SU-DHL-6 (cell line): ENCODE results near the gene SDK1.

Experiments
- H2AFZ ChIP-seq: fragments of 200-600 bp; sonication (generic); 2 replicates; pipeline ENCODE4 v1.6.1; 2014; ENCODE audit warnings: low read depth, mild to moderate bottlenecking, moderate library complexity, mixed read lengths, antibody characterized with exemption, low read length; ENCODE audit not compliant: severe bottlenecking
- H3F3A ChIP-seq: fragments of 200-600 bp; shearing (Covaris generic); 2 replicates; pipeline ENCODE4 v1.6.0; 2016; ENCODE audit warnings: antibody characterized with exemption, mild to moderate bottlenecking; ENCODE audit not compliant: insufficient read depth
- H3K27ac ChIP-seq: fragments of 200-600 bp; sonication (generic); 2 replicates; pipeline ENCODE4 v1.5.1; 2016; ENCODE audit warnings: low read depth, mild to moderate bottlenecking, low read length, moderate library complexity, mixed read lengths
- H3K27me3 ChIP-seq: fragments of 200-600 bp; sonication (generic), shearing (Covaris generic); 2 replicates; pipeline ENCODE4 v1.6.0; 2014; ENCODE audit warnings: mild to moderate bottlenecking, low read length
- H3K36me3 ChIP-seq: fragments of 200-600 bp; sonication (generic); 2 replicates; pipeline ENCODE4 v1.6.1; 2014; ENCODE audit warnings: mild to moderate bottlenecking, low read length, mixed read lengths
- H3K4me2 ChIP-seq: fragments of 300-600, 200-600 bp; shearing (Covaris generic), sonication (generic); 2 replicates; pipeline ENCODE4 v1.6.0; 2014; ENCODE audit warnings: low read length, low read depth, mild to moderate bottlenecking; ENCODE audit not compliant: poor library complexity, severe bottlenecking
- H3K4me3 ChIP-seq: fragments of 200-600 bp; sonication (generic); 2 replicates; pipeline ENCODE4 v1.5.1; 2014; ENCODE audit warnings: antibody characterized with exemption, low read length, mild to moderate bottlenecking, mixed read lengths; ENCODE audit not compliant: insufficient read depth, poor library complexity, severe bottlenecking
- H3K79me2 ChIP-seq: fragments of 200-600 bp; sonication (generic); 2 replicates; pipeline ENCODE4 v1.6.1; 2014; ENCODE audit warnings: mild to moderate bottlenecking, low read length, moderate library complexity; ENCODE audit not compliant: insufficient read depth
- H3K9ac ChIP-seq: fragments of 200-600 bp; sonication (generic); 2 replicates; pipeline ENCODE4 v1.7.0; 2014; ENCODE audit warnings: mild to moderate bottlenecking, low read length
- H3K9me2 ChIP-seq: fragments of 200-600 bp; sonication (generic); replicated peaks from 2 replicates; pipeline ENCODE4 v1.6.1; 2014; ENCODE audit warnings: low read length; ENCODE audit not compliant: insufficient read depth
- H3K9me3 ChIP-seq: fragments of 200-600 bp; sonication (generic); 2 replicates; pipeline ENCODE4 v1.6.1; 2014; ENCODE audit warnings: low read length, mixed read lengths; ENCODE audit not compliant: insufficient read depth
- H4K20me1 ChIP-seq: fragments of 200-600 bp; sonication (generic); 2 replicates; pipeline ENCODE4 v1.6.1; 2014; ENCODE audit warnings: low read depth, mild to moderate bottlenecking, antibody characterized with exemption, low read length, moderate library complexity, mixed read lengths
- EZH2phosphoT487 ChIP-seq: fragments of 200-600 bp; sonication (generic), shearing (Covaris generic); conservative IDR thresholded peaks from 2 replicates; pipeline ENCODE4 v1.6.1; 2018; ENCODE audit warnings: mild to moderate bottlenecking, antibody characterized with exemption, low read length, moderate library complexity, mixed read lengths
- TF ChIP-seq, protein P1 (sequence below): fragments of 200-600 bp; sonication (generic); IDR thresholded peaks from one replicate; pipeline ENCODE4 v1.5.1; 2017; ENCODE audit warnings: antibody characterized with exemption, mild to moderate bottlenecking, low read length, moderate library complexity; ENCODE audit not compliant: insufficient read depth, poor library complexity, severe bottlenecking

SDK1 gene

GRCh38 chr7:4273566-4274230 lies 972.6 kb downstream of the SDK1 start:
- Histone ChIP-seq H3F3A (no peaks in the 10 kb centered on the region), H3K27me3 (no peaks in the 10 kb centered on the region), H4K20me1 (no peaks in the 10 kb centered on the region), H2AFZ (no peak overlapping the region), H3K27ac (no peak overlapping the region), H3K4me3 (no peak overlapping the region), H3K79me2 (no peaks in the 10 kb centered on the region), H3K9me3 (no peaks in the 10 kb centered on the region), H3K4me2 (no peak overlapping the region), H3K36me3 (no peaks in the 10 kb centered on the region), H3K9ac (no peak overlapping the region), H3K9me2 (no peaks in the 10 kb centered on the region)
- TF ChIP-seq, protein P1, sequence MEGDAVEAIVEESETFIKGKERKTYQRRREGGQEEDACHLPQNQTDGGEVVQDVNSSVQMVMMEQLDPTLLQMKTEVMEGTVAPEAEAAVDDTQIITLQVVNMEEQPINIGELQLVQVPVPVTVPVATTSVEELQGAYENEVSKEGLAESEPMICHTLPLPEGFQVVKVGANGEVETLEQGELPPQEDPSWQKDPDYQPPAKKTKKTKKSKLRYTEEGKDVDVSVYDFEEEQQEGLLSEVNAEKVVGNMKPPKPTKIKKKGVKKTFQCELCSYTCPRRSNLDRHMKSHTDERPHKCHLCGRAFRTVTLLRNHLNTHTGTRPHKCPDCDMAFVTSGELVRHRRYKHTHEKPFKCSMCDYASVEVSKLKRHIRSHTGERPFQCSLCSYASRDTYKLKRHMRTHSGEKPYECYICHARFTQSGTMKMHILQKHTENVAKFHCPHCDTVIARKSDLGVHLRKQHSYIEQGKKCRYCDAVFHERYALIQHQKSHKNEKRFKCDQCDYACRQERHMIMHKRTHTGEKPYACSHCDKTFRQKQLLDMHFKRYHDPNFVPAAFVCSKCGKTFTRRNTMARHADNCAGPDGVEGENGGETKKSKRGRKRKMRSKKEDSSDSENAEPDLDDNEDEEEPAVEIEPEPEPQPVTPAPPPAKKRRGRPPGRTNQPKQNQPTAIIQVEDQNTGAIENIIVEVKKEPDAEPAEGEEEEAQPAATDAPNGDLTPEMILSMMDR = no peak
- TF ChIP-seq EZH2phosphoT487 = no peak

DNA sequence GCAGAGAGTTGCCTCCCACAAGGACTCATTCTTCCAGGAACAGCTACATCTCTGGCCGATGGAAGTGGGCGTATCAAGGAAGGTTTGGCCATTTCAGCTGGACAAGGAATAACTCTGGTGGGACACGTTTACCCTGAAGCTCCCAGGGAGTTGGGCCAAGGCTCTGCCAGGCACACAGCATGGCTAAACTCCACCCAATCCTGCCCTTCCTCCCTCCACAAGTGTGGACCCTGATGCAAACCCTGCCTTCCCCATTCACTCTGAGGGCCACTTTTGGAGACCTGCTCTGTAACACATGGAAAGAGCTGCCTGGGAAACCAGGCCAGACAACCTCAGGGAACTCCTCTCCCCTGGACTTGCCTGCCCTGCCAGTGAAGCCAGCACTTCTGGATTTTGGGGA lies 973.2 kb downstream of the SDK1 start:
- Histone ChIP-seq H3K9me3 (no peaks in the 10 kb centered on the region), H3K4me3 (no peak overlapping the region), H3K9ac (no peak overlapping the region), H3K27me3 (no peaks in the 10 kb centered on the region), H3F3A (no peaks in the 10 kb centered on the region), H2AFZ (no peak overlapping the region), H3K79me2 (no peaks in the 10 kb centered on the region), H3K4me2 (no peak overlapping the region), H3K36me3 (no peaks in the 10 kb centered on the region), H4K20me1 (no peaks in the 10 kb centered on the region), H3K9me2 (no peaks in the 10 kb centered on the region), H3K27ac (no peak overlapping the region)
- TF ChIP-seq, protein P1 = no peak
- no peak for TF ChIP-seq EZH2phosphoT487

DNA sequence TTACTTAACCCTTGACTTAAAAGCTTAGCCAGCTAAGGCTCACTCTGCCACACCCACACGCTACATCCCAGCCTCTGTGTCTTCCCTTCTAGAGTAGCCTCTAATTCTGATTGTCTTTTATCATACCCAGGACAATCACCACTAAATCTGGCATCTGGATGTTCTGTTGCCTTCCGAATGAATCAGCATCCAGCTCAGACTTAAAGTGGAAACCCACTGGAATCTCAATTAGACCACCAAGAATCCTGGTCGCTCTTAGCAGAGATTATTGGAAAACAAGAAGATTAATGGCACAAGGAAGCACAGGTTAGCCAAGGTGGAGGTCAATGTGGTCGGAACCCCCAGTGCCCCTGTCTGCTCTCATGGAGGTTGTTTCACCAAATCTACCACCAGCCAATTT lies 976.9 kb downstream of the SDK1 start:
- Histone ChIP-seq H3K9ac (no peak overlapping the region), H3K27me3 (no peaks in the 10 kb centered on the region), H3K4me3 (no peak overlapping the region), H3K79me2 (no peaks in the 10 kb centered on the region), H2AFZ (no peak overlapping the region), H3K9me2 (no peaks in the 10 kb centered on the region), H3K27ac (no peak overlapping the region), H3F3A (no peaks in the 10 kb centered on the region), H3K36me3 (no peaks in the 10 kb centered on the region), H3K4me2 (no peak overlapping the region), H3K9me3 (no peaks in the 10 kb centered on the region), H4K20me1 (no peaks in the 10 kb centered on the region)
- TF ChIP-seq, protein P1 = no peak
- TF ChIP-seq EZH2phosphoT487 = no peak
